ENCODE measurements around the gene CHST11. TPM values are rescaled to one million over a fixed set of nuclear protein-coding genes. Genes with fewer than 3 reads are reported as not detected.

CHST11 gene
- total RNA-seq, 2 donors from 2014 or later: 4.6 to 14.5 TPM

DNA sequence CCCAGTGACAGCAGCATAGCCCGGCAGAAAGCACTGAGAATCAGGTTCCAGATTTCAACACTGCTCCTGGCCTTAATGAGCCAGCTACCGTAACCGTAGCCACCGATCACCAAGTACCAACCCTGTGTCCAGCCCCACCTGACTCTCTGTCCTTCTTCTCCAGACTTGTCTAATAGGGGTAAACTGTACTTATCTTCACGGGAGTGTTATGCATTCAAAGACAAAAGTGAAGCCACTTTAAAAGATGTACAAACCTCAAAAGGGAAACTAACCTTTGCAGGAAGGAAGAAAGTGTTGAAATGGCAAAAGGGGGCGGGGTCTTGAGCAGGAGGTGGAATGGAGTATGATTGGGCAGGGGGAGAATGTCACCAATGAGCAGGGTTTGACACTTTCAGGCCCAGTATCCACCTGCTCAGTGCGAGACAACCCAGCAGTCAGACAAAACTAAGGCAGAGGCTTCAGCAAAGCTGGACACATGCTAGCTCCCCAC, 226.1 kb downstream of the CHST11 start:
- no peak overlapping the region for H3K27ac ChIP-seq
- H3K27me3 ChIP-seq: no peaks in the 10 kb centered on the region
- H3K36me3 ChIP-seq (replicated peaks in 1 of 2; ENCODE audit: insufficient read depth in 1 of 2, low read depth in 2 of 2): no peaks in the 10 kb centered on the region
- 78 to 81% methylated on average over 7 of the region's 7 CpGs for WGBS, 2 donors
- ATAC-seq (no peak), DNase-seq (no peak)
- H3K4me1 ChIP-seq: no peaks in the 10 kb centered on the region
- no peak overlapping the region for H3K4me3 ChIP-seq
- intact Hi-C loops (cut with DNase I): no loop called here
- TF ChIP-seq CTCF (IDR thresholded peaks at IDR 0.05) (no peak), POLR2A (IDR thresholded peaks at IDR 0.05) (no peak)
- H3K9me3 ChIP-seq: no peaks in the 10 kb centered on the region

DNA sequence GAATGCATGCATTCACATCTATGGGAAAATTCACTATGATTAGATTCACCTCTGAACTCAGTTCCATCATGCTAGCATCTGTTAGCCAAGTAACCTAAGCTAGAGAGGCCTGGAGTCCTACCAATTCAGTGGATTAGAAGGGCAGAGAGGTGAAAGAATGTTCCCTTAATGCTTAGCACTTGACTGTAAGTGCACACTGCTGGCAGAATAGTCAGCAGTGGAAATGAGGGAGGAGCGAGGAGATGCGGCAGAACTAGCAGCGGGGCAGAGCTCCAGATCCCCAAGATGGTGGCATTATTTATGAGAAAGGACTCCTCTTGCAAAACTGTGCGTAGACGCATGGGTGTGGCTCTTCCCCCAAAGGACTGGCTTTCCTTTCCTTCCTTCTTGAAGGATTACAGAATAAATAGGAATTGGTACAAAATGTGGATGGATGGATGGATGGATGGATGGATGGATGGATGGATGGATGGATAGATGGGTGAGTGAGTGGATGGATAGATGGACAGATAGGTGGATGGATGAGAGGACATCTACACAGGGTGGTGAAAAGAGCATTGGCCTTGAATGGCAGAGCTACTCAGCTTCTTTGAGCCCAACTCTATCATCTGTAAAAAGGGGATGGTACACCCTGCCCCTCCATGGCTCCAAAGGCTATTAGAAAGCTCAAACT, 227.2 kb downstream of the CHST11 start:
- WGBS, 2 donors: 76 to 81% methylated on average over 5 of the region's 5 CpGs
- no peaks in the 10 kb centered on the region for H3K36me3 ChIP-seq (replicated peaks in 1 of 2; ENCODE audit: insufficient read depth in 1 of 2, low read depth in 2 of 2)
- H3K9me3 ChIP-seq: no peaks in the 10 kb centered on the region
- H3K27ac ChIP-seq: no peak overlapping the region
- no peaks in the 10 kb centered on the region for H3K4me1 ChIP-seq
- TF ChIP-seq CTCF (IDR thresholded peaks at IDR 0.05): no peak
- TF ChIP-seq POLR2A (IDR thresholded peaks at IDR 0.05): no peak
- no peak overlapping the region for H3K4me3 ChIP-seq
- no peak for DNase-seq
- ATAC-seq: no peak
- intact Hi-C loops (cut with DNase I): no loop called here
- no peaks in the 10 kb centered on the region for H3K27me3 ChIP-seq

DNA sequence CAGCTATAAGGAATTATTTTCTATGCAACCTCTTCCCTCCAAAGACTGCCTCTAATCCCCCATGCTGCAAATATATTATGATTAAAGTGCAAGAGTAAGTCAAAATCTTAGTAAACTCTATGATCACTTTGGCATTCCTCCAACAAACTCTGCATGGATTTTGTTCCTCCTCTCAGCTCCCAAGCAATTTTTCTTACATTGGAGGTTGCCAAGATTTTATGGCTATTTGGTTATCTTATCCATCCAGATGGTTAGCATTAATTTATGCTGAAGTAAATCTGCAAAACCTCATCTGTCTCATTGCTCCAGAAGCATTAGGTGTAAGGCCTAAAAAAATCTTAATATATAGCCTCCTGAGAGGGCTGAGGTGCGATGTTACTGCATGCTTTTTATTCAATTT, 228.1 kb downstream of the CHST11 start:
- no peak overlapping the region for H3K4me3 ChIP-seq
- no peak for ATAC-seq
- no peaks in the 10 kb centered on the region for H3K36me3 ChIP-seq (replicated peaks in 1 of 2; ENCODE audit: insufficient read depth in 1 of 2, low read depth in 2 of 2)
- no peaks in the 10 kb centered on the region for H3K4me1 ChIP-seq
- no peak overlapping the region for H3K27ac ChIP-seq
- intact Hi-C loops (cut with DNase I): no loop called here
- H3K9me3 ChIP-seq: no peaks in the 10 kb centered on the region
- no peaks in the 10 kb centered on the region for H3K27me3 ChIP-seq
- 85 to 92% methylated on average over 1 of the region's 1 CpG for WGBS, 2 donors
- no peak for DNase-seq
- no peak for TF ChIP-seq POLR2A (IDR thresholded peaks at IDR 0.05)

DNA sequence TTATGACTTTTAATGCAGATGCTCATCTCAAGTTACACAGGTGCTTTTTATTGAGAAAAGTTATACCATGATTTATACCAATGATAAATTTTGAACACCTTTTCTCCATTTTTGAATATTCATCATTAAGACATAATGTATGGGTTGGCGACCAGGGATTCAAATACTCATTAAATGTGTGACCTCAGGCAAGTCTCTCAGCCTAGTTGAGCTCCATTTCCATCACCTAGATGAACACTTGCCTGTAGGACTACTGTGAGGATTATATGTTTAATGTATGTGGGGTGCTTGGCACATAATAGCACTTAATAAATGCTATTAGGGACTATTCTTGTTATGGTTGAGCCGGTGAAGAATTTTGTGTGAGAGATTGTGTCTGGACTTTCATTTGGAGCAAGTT, 228.6 kb downstream of the CHST11 start:
- Histone ChIP-seq H3K27me3 (no peaks in the 10 kb centered on the region), H3K4me3 (no peak overlapping the region), H3K4me1 (no peaks in the 10 kb centered on the region), H3K36me3 (replicated peaks in 1 of 2; ENCODE audit: insufficient read depth in 1 of 2, low read depth in 2 of 2) (no peaks in the 10 kb centered on the region), H3K9me3 (no peaks in the 10 kb centered on the region), H3K27ac (no peak overlapping the region)
- TF ChIP-seq POLR2A (IDR thresholded peaks at IDR 0.05) (no peak), CTCF (IDR thresholded peaks at IDR 0.05) (no peak)
- intact Hi-C loops (cut with DNase I): no loop called here
- ATAC-seq (no peak), DNase-seq (no peak)
- WGBS, 2 donors: 87 to 94% methylated on average over 2 of the region's 2 CpGs

DNA sequence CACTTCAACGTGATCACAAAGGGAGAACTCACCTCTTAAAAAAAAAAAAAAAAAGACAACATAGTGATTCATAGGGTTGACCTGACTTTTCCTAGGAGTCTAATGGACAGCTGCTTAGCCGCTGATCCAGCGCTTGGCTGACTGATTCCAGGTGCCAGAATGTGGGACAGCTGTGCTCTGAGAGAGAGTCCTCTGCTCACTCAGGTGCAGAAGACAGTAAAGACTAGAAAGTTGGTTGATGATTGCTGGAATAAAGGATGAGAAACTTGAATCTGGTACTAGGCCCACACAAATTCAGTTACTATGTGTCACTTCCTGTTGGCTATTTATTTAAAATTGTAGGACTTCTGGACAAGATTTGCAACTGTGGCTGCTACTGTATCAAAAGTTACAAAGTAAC, 229.4 kb downstream of the CHST11 start:
- Histone ChIP-seq H3K4me3 (no peak overlapping the region), H3K4me1 (no peaks in the 10 kb centered on the region), H3K36me3 (replicated peaks in 1 of 2; ENCODE audit: insufficient read depth in 1 of 2, low read depth in 2 of 2) (no peaks in the 10 kb centered on the region), H3K9me3 (no peaks in the 10 kb centered on the region), H3K27ac (no peak overlapping the region), H3K27me3 (no peaks in the 10 kb centered on the region)
- TF ChIP-seq POLR2A (IDR thresholded peaks at IDR 0.05) (no peak), CTCF (IDR thresholded peaks at IDR 0.05) (no peak)
- DNase-seq (no peak), ATAC-seq (no peak)
- intact Hi-C loops (cut with DNase I): no loop called here
- WGBS, 2 donors: 64 to 94% methylated on average over 3 of the region's 3 CpGs
